ENCODE measurements around the gene SPEG.

GRCh38 chr2:219398721-219399363, 35.8 kb upstream of the SPEG start:
- no peak for TF ChIP-seq CTCF (IDR thresholded peaks at IDR 0.05)
- no peak for TF ChIP-seq POLR2A (IDR thresholded peaks at IDR 0.05)

Measured in tibial nerve (tissue), 3 donors.